GM21576 (cell line): ENCODE results near the gene ZMYND10.

ENCODE experiments used
- ATAC-seq: cut with Tn5 transposase; IDR thresholded peaks from one replicate; pipeline ENCODE4 v1.9.1; 2021; ENCODE audit warnings: mild to moderate bottlenecking, moderate library complexity; ENCODE audit not compliant: unreplicated experiment

The ZMYND10 gene

GRCh38 chr3:50327129-50327528, 18.4 kb downstream of the ZMYND10 start:
- ATAC-seq: no peak

GRCh38 chr3:50326182-50326541, 19.4 kb downstream of the ZMYND10 start:
- ATAC-seq: no peak

GRCh38 chr3:50325497-50326181, 19.9 kb downstream of the ZMYND10 start:
- ATAC-seq: no peak

- no peak for ATAC-seq
Measured at GRCh38 chr3:50325113-50325480, 20.4 kb downstream of the ZMYND10 start.

- no peak for ATAC-seq
Measured at GRCh38 chr3:50324351-50325112, 21.0 kb downstream of the ZMYND10 start.

- no peak for ATAC-seq
Measured at GRCh38 chr3:50323614-50324199, 21.8 kb downstream of the ZMYND10 start.

- ATAC-seq: no peak
Measured at GRCh38 chr3:50323092-50323600, 22.4 kb downstream of the ZMYND10 start.

- ATAC-seq: no peak
Measured at GRCh38 chr3:50322386-50323091, 23.0 kb downstream of the ZMYND10 start, which contains the start of gene HYAL2. Gene HYAL2 (minus strand): TSS chr3:50322745. CDS start chr3:50320489, 2,256 bp downstream.

- no peak for ATAC-seq
Measured at GRCh38 chr3:50322115-50322385, 23.5 kb downstream of the ZMYND10 start.

- peak; percentile 61 for ATAC-seq
Measured at GRCh38 chr3:50321336-50322114, 24.0 kb downstream of the ZMYND10 start.

- ATAC-seq: peak; percentile 37
Measured at GRCh38 chr3:50320853-50321335, 24.6 kb downstream of the ZMYND10 start.

- no peak for ATAC-seq
Measured at GRCh38 chr3:50319894-50320625, 25.5 kb downstream of the ZMYND10 start.

- ATAC-seq: no peak
Measured at GRCh38 chr3:50319181-50319893, 26.2 kb downstream of the ZMYND10 start.

GRCh38 chr3:50318615-50319014, 26.9 kb downstream of the ZMYND10 start:
- no peak for ATAC-seq

GRCh38 chr3:50318163-50318562, 27.4 kb downstream of the ZMYND10 start:
- ATAC-seq: no peak

- ATAC-seq: no peak
Measured at GRCh38 chr3:50317300-50317699, 28.2 kb downstream of the ZMYND10 start.

- ATAC-seq: no peak
Measured at GRCh38 chr3:50316657-50317242, 28.8 kb downstream of the ZMYND10 start.

GRCh38 chr3:50314816-50315215, 30.7 kb downstream of the ZMYND10 start:
- ATAC-seq: no peak

- no peak for ATAC-seq
Measured at GRCh38 chr3:50314342-50314741, 31.2 kb downstream of the ZMYND10 start.
